HG03175 (cell line): Measurements from ENCODE around the gene ARHGAP22.

ENCODE experiments used
- ATAC-seq: cut with Tn5 transposase; IDR thresholded peaks from one replicate; pipeline ENCODE4 v1.9.1; 2021; ENCODE audit warnings: mild to moderate bottlenecking, moderate library complexity; ENCODE audit not compliant: unreplicated experiment

ARHGAP22 gene

DNA sequence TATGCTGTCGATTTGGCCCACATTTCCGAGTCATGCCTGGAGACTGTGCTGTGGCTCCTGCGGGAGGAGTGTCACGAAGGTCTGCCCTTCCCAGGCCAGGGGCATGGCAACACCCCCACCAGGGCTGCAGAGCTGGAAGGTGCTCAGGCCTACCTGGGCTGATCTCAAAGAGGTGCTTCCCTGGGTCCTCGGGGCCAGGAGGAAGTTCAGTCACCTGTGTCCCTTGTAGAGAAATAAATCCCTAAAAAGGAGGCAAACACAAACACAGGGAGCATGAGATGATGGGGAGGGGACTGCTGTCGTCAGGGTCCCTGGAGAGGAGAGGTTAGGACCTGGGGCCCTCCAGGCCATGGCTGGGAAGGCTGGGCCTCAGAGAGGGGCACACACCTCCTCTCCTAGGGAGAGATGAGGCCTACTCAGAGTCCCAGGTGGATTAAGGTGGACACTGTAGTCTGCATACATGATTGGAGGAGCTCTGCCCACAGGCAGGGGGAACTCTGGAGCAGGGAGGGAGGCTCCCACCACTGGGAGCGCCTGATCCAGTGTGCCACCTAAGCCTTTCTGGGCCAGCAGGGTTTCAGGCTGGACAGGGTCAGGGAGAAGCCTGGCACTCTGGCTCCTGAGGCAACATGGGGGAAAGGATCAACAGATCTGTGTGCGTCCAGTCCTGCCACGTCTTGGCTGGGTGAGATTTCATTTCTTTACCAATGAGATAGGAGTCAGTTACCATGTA lies 49.4 kb downstream of the ARHGAP22 start:
- no peak for ATAC-seq

DNA sequence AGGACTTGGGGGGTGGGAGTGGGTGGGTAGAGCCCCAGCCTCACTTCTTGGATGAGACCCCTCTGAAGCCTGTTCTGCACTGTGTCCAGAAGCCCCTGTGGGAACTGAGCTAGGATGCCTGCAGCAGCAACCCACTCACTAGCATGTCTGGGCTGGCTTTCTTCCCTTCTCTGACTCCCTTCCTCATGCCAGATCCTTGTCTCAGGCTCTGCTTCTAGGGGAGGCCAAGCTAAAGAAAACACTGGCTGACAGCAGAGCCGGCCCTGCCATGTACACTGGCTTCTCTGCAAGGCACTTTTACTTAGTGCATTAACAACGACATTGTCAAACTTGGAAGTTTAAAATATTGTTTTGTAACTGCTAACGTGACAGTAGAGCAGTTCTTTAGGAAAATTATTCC lies 50.2 kb downstream of the ARHGAP22 start:
- ATAC-seq, result no peak

GRCh38 chr10:48554246-48554645 lies 50.6 kb downstream of the ARHGAP22 start:
- no peak for ATAC-seq

- ATAC-seq, result no peak
These were observed 51.8 kb downstream of the ARHGAP22 start for GRCh38 chr10:48552946-48553564.

DNA sequence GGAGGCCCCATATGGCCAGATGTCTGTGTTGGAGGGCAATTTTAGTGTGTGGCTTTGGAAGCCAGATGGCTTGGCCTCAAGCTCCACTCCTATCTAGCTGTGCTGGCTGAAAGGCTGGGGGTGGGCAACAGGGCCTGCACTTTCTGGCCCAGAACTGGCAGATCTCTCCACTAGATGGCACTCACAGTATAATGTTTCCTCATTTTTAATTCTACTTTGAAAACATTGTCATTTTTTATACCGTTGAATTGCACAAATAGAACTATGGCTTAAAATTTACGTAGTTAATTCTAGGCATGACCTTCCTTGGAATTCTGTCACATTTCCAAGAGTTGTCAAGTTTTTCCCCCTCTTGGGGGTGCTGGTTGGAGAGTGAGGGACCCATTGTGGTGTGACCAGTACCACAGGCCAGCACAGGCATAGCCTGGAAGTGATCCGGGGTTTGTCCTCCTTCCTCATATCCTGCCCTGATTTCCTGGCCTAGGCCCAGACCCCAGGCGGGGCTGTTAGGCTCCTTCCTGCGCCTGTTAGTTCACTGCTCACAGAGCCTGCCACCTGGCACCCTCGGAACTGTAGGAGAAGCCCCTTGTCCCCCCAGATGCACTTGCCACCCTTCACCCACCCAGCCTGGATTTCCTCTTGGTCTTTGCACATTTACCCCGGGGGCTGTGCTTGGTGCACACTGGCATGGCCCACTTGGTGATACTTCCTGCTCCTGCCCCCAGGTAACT lies 52.8 kb downstream of the ARHGAP22 start:
- ATAC-seq, result no peak

GRCh38 chr10:48550977-48551376 lies 53.9 kb downstream of the ARHGAP22 start:
- ATAC-seq, result no peak

- ATAC-seq, result no peak
These were observed 54.7 kb downstream of the ARHGAP22 start for GRCh38 chr10:48550071-48550691.

GRCh38 chr10:48549236-48549635 lies 55.6 kb downstream of the ARHGAP22 start:
- ATAC-seq, result no peak

DNA sequence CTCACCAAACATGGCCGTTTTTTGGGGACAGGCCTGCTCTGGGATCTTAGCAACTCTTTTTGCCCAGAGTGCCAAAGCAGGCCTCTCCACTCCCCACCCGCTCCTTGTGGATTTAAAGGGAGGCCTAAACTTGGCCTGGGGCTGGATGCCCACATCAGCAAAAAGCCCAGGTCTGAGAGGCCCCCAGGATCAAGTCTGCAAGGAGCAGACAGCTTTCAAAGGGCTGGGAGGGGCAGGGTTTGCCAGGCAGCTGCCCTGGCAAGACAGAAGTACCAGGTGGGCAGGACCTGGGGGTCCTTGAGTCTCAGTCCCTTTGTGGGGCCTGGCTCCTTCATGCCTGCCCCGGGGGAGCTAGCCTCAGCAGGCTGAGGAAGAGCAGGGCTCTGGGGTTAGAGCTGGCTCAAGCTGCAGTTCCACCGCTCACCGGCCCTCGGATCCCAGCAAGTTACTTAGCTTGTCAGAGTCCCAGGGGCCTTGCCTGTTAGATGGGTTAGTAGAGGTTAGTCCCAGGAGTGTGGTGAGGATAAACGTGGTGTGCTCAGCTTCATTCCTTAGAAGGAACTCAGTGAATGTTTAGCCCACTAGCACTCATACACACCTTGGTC lies 56.2 kb downstream of the ARHGAP22 start:
- ATAC-seq, result no peak

- no peak for ATAC-seq
These were observed 56.9 kb downstream of the ARHGAP22 start for GRCh38 chr10:48547981-48548380.

DNA sequence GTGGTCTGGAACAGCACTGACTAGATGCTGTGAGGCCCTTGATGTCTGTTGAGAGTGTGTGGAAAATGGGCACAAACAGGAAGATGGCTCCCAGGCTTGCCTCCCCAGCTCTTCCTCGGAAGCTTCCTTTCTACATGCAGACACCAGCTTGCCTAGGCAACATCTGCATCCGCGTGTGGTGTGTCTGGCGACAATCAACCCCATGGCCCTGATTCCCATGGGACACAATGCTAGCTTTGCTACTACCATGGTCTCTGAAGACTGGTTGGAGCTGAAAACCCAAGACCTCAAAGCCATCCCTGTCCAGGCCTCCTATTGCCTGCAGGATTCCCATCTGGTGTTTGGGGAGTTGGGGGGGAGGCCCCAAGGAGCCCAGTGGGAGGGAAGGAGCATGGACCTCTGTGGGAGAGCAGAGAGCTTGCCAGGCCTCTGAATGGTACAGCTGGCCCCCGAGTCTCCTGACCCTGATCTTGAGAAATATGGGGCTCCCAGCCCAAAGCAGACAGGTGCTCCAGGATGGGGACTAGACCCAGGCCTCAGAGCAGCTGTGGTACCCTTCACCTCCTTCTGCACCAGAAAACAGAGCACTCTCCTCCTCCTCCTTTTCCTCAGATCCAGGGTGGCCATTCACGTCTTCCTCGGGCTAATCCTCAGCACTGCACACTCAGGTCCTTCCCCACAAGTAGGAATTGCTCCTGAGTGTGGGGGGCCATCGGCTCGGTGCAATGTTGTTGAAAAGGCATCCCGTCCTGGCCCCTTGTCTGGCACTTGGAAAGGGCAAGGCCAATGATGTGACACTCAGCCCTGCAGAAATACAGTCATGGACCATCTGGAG lies 57.6 kb downstream of the ARHGAP22 start:
- ATAC-seq, result no peak

DNA sequence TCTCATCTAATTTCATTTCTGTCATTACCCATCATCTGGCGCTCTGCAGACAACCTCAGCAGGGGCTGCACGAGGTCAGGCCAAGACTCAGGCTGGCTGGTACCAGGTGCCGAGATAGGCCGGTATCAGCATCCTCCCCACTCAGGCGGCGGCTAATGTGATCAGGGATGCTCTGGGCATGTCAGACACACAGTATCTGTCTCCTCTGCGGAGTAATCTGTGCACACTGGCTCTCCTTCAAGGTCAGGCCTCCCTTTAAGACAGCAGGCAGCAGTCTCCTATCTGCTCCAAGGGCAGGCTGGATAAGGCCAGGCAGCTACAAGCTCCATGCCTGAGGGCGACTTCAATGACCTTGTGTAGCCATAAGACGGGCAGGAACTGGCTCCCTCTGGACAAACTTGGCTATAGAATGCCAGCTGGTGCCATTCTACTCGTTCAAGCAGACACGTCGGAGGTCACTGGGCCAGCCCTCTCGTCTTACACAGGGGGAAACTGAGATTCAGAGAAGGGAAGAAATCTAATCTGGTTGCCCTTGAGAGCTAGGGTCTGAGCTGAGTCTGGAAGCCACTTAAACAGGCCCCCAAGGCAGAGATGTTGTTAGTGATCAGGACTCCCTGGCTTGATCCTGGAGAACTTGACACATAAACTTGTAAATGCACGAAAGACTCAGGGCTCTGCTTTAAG lies 59.3 kb downstream of the ARHGAP22 start:
- ATAC-seq, result no peak

DNA sequence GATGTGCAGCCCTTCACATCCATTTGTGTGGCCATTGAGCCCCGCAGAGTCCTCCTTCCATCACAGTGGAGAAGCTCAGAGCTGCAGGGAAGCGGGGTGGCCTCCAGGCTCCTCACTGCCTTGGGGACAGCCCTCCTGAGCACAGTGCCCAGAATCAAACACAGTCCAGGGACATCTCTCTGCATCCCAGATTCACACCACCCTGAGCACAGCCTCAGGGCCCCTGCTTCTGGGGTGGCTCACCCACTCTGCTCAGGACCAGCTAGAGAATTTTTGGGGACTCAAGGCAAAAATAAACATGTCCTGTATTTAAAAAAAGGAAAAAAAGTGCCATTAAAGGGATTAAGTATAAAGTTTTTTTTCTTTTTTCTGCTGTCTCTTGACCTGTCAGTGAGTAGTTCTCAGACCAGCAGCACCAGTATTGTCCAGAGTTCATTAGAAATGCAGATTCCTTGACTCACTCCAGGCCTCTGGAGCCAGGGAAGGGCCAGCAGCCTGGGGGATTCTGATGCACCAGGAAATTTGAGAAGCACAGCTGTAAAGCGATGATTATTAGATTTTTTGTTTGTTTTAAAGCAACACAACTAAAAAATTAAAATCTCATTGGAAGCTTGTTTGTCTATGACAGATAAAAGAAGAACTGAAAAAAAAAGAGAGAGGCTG lies 61.6 kb downstream of the ARHGAP22 start:
- no peak for ATAC-seq

DNA sequence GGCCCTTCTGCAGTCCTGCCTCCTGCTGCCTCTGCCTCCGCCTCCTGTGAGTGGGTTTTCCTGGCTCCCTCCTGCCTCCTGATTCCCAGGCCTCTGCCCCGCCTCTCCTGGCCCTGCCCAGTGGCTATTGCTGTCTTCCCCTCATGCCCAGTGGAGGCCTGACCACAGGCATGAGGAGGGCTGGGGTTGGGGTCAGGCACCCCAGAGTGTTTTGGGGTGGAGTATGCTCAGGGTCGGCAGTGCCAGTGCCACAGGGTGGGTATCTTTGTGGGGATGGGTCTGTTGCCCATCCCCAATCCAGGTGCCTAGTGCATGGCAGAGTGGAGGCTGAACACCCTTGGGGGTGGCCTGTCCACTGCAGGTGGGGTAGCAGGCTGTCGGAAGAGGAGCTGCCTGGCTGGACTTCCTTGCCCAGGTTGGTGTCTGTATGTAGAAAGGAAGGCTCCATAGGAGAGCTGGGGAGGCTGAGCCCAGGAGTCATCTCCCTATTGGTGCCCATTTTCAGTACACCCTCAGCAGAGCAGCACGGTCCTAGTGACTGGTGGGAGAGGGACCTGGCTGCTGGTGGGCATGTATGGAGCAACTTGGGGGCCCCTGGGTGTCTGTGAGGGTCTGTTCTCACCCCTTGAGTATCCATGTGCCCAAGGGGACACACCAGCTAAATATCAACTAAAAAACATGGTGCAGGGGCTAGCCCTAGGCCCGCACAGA lies 62.2 kb downstream of the ARHGAP22 start:
- no peak for ATAC-seq

- ATAC-seq, result no peak
These were observed 63.6 kb downstream of the ARHGAP22 start for GRCh38 chr10:48541144-48541795.

GRCh38 chr10:48538611-48539010 lies 66.3 kb downstream of the ARHGAP22 start:
- ATAC-seq, result no peak

DNA sequence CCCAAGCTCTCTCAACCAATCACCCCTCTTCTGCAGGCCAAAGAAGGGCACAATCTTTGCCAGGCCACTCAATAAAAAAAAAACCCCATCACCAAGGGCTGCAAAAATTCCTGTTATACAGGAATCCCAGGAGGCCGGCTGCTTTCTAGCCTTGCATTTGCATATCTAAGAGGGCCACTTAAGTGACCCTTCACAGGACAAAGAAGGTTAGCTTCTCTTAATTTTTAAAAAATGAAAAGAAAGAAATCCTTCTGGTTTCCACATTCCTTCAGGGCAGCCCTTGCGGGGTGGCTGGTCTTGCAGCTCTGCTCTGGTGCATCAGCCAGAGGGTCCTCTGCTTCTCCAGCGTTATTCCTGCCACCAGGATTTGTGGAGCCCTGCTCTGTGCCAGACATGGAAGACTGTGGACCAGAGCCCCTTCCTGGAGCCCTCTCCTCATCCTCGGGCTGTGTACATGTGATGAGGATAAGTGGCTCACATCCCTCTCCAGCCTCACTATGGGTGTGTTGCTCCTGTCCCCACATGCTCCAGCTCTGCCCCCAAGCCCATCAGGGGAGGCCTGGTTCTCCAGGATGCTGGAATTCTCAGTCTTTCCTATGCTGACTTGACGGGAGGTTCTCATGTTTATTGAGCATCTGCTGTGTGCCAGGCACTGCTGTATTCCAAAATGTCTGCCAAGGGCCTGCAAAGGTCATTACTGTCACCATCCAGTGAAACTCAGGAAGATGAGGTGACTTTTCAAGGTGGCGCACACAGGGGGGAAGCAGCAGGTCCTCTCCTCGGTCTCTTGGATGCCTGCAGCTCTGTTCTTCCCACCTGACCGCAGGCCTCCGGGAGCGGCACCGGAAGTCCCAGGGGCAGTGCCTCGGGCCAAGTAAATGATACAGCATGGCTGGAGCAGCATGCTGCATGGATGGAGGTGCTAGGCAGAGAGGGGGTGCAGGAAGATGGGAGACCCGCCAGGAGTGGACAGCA lies 67.7 kb downstream of the ARHGAP22 start:
- no peak for ATAC-seq
